ENCODE data around the gene ERCC6.

The ERCC6 gene

DNA sequence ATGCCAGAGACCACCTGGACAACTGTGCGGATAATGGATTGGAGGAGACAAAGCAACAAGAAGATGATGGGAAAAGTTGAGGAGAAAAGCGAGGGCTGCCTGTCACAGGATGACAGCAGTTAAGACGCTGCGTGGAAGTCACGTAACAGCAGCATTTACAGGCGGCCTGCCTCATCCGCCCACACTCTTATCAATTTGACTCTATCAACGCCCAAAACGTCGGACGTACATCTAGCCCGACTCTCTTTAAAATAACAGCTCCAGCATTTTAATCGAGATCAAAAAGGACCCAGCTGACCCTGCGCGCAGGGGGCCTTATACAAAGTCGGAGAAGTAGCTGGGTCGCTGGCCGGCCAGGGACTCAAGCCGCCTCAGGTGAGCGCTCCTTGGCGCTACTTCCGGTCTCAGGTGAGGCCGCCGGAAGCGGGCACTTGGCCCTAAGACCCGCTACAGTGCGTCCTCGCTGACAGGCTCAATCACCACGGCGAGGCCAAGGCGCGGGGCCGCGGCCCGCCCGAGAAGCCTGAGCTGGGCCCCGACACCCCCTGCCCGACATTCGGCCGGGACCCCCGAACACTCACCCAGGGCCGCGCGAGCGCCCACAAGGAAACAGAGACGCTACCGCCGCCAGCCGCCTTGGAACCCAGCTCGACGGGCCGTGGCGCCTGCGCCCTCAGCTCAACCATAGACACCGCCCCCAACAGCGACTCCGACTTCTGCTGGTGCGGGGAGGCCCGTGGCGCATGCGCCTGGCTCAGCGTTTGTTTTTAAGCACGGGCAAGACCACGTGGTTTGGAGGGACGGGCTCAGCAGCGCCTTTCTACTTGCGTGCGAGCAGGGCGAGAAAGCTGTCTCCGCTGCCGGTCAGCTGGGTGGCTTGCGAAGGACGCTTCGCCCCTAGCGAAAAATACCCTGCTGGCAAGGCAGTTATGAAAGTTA lies at the start of gene ERCC6:
Gene ERCC6, minus strand, starts transcription at position 741 of the 939 bp plus-strand sequence.
- DNase-seq: peak; percentile 99

DNA sequence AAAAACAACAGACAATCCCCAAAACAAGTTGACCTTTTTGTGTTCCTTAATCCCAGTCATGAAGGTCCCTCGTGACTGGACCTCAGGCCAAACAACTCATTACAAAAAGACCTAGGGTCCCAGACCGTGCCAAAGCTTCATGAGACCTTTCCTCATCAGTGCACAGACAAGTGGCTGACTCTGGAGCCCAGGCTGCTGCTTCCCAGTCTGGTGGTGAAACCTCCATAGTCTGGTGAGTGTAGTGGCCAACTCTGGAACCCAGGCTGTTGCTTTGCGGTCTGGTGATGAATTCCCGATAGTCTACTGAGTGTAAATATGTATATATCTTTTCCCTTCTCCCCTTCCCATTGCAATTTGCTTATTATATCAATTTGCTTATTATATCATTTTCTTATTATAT lies 49.1 kb upstream of the ERCC6 start:
- DNase-seq: no peak

DNA sequence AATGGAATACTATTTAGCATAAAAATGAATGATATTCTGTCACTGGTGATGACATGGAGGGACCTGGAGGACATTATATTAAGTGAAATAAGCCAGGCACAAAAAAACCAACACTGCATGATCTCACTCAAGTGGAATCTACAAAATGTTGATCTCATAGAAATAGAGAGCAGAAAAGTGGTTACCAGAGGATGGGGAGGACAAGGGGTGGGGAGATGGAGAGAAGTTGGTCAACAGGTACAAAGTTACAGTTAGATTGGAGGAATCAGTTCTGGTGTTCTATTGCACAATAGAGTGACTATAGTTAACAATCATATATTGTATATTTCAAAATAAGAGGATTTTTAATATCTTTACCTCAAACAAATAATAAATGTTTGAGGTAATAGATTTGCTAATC lies 46.5 kb upstream of the ERCC6 start:
- DNase-seq: no peak

DNA sequence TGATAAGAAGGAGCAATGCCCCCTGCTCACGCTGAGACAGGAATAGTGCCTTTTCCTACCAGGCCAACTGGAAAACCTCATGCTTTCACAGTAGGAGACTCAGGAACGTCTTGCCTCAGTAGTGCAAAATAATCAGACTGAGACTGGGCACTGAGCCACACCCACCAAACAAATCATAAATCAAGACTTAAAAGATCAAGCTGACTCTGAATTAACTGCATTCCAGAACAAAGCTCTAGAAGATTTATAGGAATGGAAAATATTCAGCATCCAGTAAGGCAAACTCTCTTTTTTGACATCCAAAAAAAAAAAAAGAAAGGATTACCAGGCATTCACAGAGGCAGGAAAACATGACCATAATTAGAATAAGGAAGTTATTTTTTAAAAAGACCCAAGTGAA lies 40.7 kb upstream of the ERCC6 start:
- DNase-seq: no peak

DNA sequence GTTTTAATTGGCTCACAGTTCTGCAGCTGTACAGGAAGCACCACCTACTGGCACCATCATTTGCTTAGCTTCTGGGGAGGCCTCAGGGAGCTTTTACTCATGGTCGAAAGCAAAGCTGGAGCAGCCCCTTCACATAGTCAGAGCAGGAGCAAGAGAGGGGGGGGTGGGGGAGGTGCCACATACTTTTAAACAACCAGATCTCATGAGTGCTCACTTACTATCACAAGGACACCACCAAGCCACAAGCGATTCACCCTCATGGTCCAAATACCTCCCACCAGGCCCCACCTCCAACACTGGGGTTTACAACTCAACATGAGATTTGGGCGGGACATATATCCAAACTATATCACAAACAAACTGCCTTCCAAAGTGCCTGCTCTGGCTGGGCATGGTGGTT lies 39.5 kb upstream of the ERCC6 start:
- no peak for DNase-seq

DNA sequence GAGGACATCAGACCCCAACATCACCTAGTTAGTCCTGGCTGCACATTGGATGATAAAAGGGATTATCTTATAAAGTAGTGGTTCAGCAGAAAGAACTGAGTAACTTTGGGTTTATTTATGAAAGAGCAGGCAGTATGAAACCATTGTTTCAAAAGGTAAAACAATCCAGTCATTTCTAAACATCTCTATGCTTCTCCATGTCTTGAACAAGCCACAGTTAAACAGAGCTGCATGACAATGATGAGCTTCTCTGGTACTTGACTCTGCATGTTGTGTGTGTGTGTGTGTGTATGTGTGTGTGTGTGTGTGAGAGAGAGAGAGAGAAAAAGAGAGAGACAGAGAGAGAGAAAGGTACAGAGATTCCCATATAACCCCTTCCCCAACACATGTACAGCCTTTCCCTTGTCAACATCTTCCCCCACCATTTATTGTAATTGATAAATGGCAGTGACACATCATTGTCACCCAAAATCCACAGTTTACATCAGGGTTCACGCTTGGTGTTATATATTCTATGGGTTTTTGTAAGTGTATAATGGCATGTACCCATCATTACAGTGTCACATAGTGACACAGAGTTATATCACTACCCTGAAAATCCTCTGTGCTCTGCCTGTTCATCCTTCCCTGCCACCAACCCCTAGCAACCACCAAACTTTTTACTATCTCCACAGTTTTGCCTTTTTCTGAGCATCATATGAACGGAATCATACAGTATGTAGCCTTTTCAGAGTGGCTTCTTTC lies 38.4 kb upstream of the ERCC6 start:
- DNase-seq: no peak

DNA sequence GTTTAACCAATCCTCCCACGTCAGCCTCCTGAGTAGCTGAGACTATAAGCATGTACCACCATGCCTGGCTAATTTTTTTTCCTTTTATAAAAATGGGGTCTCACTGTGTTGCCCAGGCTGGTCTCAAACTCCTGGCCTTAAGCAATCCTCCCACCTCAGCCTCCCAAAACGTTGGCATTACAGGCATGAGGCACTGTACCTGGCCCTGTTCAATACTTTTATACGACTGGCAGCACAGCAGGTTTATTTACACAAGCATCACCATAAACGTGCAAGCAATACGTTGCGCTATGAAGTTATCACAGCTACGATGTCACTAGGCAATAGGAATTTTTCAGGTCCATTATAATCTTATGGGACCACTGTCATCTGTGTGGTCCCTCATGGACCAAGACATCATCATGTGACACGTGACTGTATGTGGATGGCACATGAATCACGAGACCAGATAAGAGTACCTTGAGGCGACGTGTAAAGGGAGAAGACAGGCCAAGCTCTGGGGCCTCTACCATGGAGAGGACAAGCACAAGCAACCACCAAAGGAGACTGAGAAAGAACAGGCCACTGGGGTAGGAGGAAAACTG lies 36.7 kb upstream of the ERCC6 start:
- no peak for DNase-seq

DNA sequence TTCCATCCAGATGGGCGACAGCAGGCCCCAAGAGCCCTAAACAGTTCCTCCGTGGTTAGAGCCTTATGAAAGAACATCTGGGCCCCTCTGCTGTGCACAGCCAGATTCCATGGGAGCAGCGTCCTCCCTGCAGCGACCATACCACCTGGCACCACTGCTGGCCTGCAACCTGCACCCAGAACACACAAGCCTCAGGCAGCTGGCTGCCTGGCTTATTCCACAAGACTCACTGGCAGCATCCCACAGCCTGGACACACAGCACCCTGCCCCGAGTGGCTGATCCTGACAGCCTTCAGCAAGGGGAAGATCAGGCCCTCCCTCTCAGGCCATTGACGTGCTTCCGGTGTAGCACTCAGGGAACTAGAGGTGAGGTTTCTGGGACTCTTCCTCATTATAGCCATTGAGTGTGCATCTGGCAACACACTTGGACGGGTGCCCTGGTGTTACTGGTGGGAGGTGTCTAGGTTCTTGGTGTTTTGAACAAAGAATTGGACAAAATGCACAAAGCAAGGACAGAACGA lies 33.7 kb upstream of the ERCC6 start:
- no peak for DNase-seq

DNA sequence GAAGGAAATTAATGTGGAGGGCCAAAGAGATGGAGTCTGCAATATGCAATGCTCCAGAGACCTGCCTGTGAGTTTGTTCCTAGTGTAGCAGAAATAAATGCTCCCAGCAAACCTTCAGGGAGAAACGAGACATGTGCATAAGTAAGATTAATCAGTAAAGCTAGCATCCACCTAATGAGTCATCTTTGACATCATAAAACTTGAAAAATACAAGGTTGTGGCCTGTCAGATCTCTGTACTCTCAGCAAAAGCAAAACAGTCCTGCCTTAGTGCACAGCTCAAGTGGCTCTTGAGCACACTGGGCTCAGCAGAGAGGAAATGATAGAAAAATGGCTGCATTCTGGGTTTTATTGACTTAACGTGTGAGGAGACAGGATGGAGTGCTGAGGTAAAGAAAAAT lies 32.5 kb upstream of the ERCC6 start:
- no peak for DNase-seq

DNA sequence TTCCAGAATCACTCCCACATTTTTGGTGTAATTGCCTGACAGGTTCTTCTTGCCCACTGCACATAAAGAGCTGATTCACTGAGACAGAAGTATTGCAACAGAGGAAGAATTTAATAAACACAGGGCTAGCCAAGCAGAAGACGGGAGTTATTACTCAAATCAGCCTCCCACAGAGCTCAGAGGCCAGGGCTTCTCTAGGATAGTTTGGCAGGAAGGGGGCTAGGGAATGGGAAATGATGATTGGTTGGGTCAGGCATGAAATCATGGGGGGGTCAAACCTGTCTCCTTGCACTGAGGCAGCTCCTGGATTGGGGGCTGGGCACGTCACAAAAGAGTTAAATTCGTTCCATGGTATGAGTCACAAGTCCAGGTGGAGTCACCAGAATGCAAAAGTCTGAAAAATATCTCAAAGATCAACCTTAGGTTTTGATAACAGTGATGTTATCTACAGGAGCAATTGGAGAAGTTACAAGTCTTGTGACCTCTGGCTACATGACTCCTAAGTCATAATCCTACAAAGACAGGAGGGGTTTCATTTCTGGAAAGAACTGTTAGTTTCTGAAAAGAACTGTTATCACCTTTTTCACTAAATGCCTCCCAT lies 30.2 kb upstream of the ERCC6 start:
- DNase-seq: no peak

DNA sequence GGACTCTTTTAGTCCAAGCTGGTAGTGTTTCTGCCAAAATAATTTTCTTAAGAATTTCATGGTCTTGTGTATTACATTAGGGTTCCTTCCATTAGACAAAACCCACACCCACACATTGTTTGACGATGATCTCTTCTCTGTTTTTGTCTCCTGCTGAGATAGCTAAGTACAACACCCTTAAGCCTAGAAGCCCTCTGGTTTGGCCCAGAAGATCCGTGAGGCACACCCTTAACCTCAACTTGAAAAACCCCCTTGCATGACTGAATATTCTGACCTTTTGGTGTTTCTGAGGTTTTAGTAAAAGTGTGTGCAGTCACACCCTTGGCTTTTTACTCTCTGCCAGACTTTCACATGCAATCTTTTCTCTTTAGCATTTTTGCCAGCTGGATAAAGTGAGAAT lies 29.3 kb upstream of the ERCC6 start:
- no peak for DNase-seq

DNA sequence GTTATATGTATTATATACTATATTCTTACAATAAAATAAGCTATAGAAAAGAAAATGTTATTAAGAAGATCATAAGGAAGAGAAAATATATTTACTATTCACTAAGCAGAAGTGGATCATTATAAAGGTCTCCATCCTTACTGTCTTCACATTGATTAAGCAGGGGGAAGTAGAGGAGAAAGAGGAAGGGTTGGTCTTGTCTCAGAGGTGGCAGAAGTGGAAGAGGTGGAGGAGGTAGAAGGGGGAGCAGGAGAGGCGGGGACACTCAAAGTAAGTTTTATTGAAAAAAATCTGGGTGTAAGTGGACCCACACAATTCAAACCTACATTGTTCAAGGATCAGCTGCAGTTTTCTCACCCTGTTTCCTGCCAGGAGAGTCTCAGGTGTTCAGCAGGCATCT lies 28.9 kb upstream of the ERCC6 start:
- no peak for DNase-seq

DNA sequence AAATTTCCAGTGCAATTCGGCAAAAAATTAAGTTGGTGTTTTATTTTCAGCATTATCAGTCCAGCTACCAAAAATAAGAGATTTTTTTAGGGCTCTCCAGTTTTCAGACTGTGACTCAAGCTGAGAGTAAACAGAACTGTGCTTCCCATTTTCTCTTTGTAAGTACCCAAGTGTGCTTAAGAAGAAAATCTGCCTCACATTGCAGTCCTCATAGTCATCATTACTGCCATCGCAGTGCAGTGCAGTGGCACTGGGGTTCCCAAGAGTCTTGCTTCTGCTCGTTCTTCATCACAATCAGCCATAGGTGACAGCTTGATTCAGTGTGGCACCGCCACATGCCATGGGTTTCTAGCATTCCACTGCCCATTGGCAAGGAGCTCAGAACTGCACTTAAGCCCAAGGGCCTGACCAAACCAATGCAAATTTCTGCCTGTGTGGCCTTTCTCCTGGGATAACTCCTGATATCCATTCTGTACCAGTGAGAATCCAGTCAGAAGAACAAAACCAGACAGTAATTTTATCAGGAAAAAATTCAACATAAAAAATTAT lies 25.6 kb upstream of the ERCC6 start:
- DNase-seq: no peak

DNA sequence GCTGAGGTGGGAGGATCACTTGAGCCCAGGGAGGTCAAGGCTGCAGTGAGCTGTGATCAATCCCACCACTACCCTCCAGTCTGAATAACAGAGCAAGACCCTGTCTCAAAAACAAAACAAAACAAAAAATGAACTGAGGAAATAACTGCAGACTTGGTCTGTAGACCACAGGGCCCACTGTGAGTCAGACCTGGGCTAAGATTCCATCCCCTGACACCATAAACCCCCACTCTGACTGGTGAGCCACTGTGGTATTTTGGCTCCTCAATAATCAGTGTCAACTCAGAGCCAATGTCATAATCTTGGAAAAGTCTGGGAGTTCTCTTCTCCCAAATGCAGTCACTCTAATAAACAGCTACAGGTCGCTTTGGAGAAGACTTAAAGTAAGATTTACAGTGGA lies 24.0 kb upstream of the ERCC6 start:
- no peak for DNase-seq

DNA sequence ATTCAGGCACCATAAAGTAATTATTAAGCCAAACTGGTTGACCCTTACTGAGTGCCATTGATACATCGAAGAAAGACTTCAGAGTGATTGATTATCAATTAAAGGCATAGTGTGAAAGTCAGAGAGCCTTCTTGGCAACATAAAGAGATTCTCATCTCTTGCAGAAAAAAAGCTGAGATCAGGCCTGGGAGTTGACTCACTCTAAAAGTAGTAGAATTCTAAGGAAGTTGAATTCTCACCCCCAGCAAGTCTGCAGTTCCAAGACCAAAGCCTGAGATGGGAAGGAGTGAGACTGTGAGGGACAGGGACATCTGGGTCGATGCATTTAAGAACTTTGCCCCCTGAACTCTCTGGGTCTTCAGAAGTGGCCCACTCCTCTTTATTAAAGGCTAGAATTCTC lies 21.6 kb upstream of the ERCC6 start:
- DNase-seq: no peak

DNA sequence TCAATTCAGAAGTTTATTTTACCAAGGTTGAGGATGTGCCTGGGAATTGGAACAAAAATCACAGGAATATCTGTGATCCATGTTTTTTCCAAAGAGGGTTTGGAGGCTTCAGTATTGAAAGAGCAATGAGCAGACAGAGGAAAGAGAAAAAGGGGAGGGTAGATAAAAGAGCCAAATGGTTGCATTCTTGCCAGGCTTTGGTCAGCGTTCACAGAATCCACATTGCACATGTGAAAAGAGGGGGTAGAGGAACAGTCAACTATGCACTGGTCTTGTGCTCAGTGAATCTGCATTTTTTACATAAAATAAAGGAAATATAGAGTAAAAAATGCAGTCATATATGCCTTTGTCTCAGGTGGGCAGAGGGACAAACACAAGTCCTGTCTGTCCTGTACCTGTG lies 20.6 kb upstream of the ERCC6 start:
- no peak for DNase-seq

DNA sequence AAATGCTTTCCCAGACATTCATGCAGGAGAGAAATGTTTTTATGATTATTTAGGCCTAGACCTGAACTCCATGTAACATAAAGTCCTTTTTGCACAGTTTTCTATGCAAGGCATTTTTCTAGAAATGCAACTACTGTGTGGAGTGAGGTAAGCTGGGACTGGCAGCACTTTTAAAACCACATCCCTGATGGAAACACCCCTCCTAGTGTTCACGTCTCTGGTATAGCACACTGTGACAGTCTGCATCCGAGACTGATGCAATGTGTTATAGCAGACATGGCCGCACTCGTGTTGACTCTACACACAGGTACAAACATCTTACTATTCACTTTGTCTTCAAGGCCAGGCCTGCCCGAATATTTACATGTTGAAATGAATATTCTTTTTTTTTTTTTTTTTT lies 19.3 kb upstream of the ERCC6 start:
- no peak for DNase-seq

DNA sequence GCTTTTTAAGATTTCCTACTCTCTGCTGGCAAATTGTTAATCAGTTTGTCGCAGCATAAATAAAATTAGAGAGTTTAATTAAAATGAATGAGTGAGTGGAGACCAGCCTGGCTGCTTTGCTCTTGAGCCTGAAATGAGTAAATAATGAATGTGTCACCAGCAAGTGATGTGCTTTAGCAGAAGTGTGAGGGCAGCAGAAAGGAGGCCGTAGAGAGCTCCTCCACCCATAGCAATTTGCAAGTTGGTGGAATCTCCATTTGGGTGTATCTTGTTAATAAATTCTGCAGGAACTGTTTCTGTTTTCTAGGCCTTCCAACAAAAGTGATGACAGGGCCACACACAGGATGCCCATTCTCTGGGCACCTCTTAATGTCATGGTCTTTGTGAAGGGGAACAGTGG lies 18.8 kb upstream of the ERCC6 start:
- no peak for DNase-seq

DNA sequence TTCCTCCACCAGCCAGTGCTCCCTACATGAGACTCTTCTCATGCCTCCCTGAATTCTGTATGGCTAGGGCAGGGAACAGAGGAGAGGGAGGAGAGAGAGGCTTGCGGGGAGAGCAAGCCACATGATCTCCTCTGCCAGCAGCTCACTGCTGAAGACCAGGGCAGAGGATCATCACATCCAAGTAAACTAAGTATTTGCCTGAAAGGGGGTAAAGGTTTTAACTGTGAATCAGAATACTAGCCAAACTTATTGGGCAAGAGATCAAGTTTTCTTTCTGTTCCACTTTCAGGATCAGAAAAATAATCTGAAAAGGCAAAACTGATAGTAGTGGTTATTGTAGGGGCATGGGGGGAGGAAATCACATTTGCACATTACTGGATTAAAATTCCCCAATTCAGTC lies 17.8 kb upstream of the ERCC6 start:
- no peak for DNase-seq

DNA sequence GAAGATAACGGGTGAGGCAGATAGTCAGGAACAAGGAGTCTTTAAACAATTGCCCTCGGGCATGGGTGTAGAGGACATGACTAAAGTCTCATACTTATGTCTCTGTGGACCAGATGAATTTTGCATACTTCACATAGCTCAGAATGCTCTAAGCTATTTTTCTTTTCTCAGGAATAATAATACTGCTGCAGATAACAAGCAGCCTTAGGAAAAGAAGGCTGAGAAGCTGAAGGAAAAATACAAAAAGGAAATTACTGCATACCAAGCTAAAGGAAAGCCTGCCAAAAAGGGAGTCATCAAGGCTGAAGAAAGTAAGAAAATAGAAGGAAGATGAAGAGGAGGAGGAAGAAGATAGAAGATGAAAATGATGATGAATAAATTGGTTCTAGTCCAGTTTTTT lies 13.4 kb upstream of the ERCC6 start:
- DNase-seq: no peak

DNA sequence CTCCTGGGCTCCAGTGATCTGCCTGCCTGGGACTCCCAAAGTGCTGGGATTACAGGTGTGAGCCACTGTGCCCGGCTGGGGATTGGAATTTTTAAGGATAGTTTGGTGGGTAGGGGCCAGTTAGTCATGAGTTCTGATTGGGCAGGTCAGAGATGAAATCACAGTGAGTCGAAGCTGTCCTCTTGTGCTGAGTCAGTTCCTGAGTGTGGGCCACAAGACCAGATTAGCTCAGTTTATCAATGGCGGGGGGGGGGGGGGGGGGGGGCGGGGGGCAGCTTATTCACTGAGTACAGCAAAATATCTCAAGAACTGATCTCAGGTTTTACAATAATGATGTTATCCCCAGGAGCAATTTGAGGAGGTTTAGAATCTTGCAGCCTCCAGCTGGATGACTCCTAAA lies 11.6 kb upstream of the ERCC6 start:
- DNase-seq: no peak

DNA sequence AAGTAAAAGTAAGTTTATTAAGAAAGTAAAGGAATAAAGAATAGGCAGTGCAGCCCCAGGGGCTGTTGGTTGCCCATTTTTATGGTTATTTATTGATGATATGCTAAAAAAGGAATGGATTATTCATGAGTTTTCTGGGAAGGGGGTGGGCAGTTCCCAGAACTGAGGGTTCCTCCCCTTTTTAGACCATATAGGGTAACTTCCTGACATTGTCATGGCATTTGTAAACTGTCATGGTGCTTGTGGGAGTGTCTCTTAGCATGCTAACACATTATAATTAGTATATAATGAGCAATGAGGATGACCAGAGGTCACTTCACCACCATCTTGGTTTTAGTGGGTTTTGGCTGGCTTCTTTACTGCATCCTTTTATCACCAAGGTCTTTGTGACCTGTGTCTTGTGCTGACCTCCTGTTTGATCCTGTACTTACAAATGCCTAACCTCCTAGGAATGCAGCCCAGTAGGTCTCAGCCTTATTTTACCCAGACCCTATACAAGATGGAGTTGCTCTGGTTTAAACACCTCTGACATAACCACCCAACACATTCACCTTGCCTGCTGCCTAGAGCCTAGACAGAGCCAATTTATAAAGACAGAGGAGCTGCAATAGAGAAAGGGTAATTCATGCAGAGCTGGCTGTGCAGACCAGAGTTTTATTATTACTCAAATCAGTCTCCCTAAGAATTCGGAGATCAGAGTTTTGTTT lies 10.9 kb upstream of the ERCC6 start:
- no peak for DNase-seq
